HCT116 (cell line): ENCODE measurements around the gene CTNNB1. TPM values are rescaled to one million over a fixed set of nuclear protein-coding genes. Genes with fewer than 3 reads are reported as not detected.

Experiments used
- ATAC-seq: fragments of 200-7000 bp; cut with Tn5 transposase; 2 replicates; pipeline ENCODE4 v1.9.1; 2020; ENCODE audit warnings: mild to moderate bottlenecking, moderate library complexity
- BruUV-seq: library from RNA; stranded (reverse); fragments of 400-500 nt; replicated peaks from 2 replicates; lab custom pipeline; 2021; lab: Mats Ljungman, UMichigan
- CTCF ChIA-PET: fragments of 300-600 bp; sonication (Branson Sonifier 250); formaldehyde crosslinking; loops from one replicate; lab custom pipeline; 2021; ENCODE audit warnings: antibody characterized with exemption; lab: Charles Lee
- POLR2A ChIA-PET: fragments of 300-600, 350-600 bp; sonication (Branson Sonifier 250); formaldehyde crosslinking; loops from one replicate; lab custom pipeline; 2021; ENCODE audit warnings: antibody characterized with exemption; lab: Charles Lee
- RAD21 ChIA-PET, 2 experiments: fragments of 300-600 bp; sonication (Branson Sonifier 250); formaldehyde crosslinking; loops; one replicate each; lab custom pipeline; 2023; ENCODE audit warnings: low total read pairs in 2 of 2; ENCODE audit not compliant: uncharacterized antibody in 2 of 2, unreplicated experiment in 2 of 2, low non-redundant PET in 1 of 2; lab: Charles Lee
- DNase-seq: peaks from one replicate; pipeline ENCODE4 v3.0.0-alpha.2; 2010; ENCODE audit warnings: low read depth, low spot score
- H2AFZ ChIP-seq: fragments of 200-600 bp; shearing (Covaris generic), sonication (generic); 2 replicates; pipeline ENCODE4 v1.6.1; 2017; ENCODE audit warnings: low read depth, mixed run types, mixed read lengths, antibody characterized with exemption, low read length; ENCODE audit not compliant: poor library complexity, severe bottlenecking
- H3K27ac ChIP-seq: 2 replicates; pipeline ENCODE4 v1.5.1; 2012; ENCODE audit warnings: low read depth, low read length
- H3K27me3 ChIP-seq: fragments of 200-600 bp; sonication (generic); 2 replicates; pipeline ENCODE4 v1.6.1; 2016; ENCODE audit warnings: mixed run types, low read length, mixed read lengths; ENCODE audit not compliant: insufficient read depth
- H3K36me3 ChIP-seq, 2 experiments: fragments of 200-500 bp in 1 of 2; fragments of 200-600 bp in 1 of 2; sonication (Bioruptor generic) in 1 of 2; sonication (generic) in 1 of 2; 2 replicates each; pipeline versions ENCODE4 v1.5.1 to v1.6.1; 2014 to 2016; ENCODE audit warnings: low read length in 2 of 2, inconsistent platforms in 1 of 2, mixed read lengths in 1 of 2, mixed run types in 1 of 2; ENCODE audit not compliant: insufficient read depth in 2 of 2, control insufficient read depth in 1 of 2
- H3K4me1 ChIP-seq, 2 experiments: fragments of 200-600 bp in 1 of 2; sonication (generic) in 1 of 2; 2 replicates each; pipeline versions ENCODE4 v1.5.1 to v1.6.1; 2012 to 2017; ENCODE audit warnings: low read length in 2 of 2, inconsistent platforms in 1 of 2, mild to moderate bottlenecking in 1 of 2, mixed read lengths in 1 of 2, mixed run types in 1 of 2, moderate library complexity in 1 of 2; ENCODE audit not compliant: insufficient read depth in 2 of 2, control insufficient read depth in 1 of 2
- H3K4me2 ChIP-seq: fragments of 200-600 bp; sonication (generic); 2 replicates; pipeline ENCODE4 v1.6.1; 2017; ENCODE audit warnings: mixed run types, low read length, mixed read lengths
- H3K4me3 ChIP-seq, 2 experiments: fragments of 200-600 bp in 1 of 2; sonication (generic) in 1 of 2; replicated peaks in 1 of 2; 2 replicates each; pipeline ENCODE4 v1.5.1; 2011 to 2016; ENCODE audit warnings: low read length in 2 of 2, control low read depth in 1 of 2, low read depth in 1 of 2, mild to moderate bottlenecking in 1 of 2, mixed read lengths in 1 of 2, mixed run types in 1 of 2
- H3K79me2 ChIP-seq: fragments of 200-600 bp; sonication (generic); 2 replicates; pipeline ENCODE4 v1.6.1; 2017; ENCODE audit warnings: mild to moderate bottlenecking, mixed run types, low read length, moderate library complexity, mixed read lengths; ENCODE audit not compliant: insufficient read depth
- H3K9ac ChIP-seq: fragments of 200-600 bp; sonication (generic); 2 replicates; pipeline ENCODE4 v1.6.1; 2016; ENCODE audit warnings: low read length, mixed read lengths
- H3K9me2 ChIP-seq: fragments of 200-600 bp; sonication (generic), shearing (Covaris generic); 2 replicates; pipeline ENCODE4 v1.6.1; 2017; ENCODE audit warnings: mixed run types, mild to moderate bottlenecking, moderate library complexity; ENCODE audit not compliant: insufficient read depth
- H3K9me3 ChIP-seq, 2 experiments: fragments of 200-500 bp in 1 of 2; fragments of 200-600 bp in 1 of 2; sonication (Bioruptor generic) in 1 of 2; sonication (generic) in 1 of 2; 2 replicates each; pipeline ENCODE4 v1.6.1; 2014 to 2017; ENCODE audit warnings: low read length in 2 of 2, mixed read lengths in 2 of 2, inconsistent platforms in 1 of 2, low read depth in 1 of 2, mild to moderate bottlenecking in 1 of 2, mixed run types in 1 of 2, moderate library complexity in 1 of 2; ENCODE audit not compliant: control insufficient read depth in 1 of 2, insufficient read depth in 1 of 2
- H4K20me1 ChIP-seq: fragments of 200-600 bp; sonication (generic), shearing (Covaris generic); 2 replicates; pipeline ENCODE4 v1.6.1; 2017; ENCODE audit warnings: mixed run types, mild to moderate bottlenecking, moderate library complexity; ENCODE audit not compliant: insufficient read depth
- CBX3 ChIP-seq: IDR thresholded peaks from 2 replicates; pipeline ENCODE4 v1.6.1; 2012; ENCODE audit warnings: low read depth
- CEBPB ChIP-seq: IDR thresholded peaks from 2 replicates; pipeline ENCODE4 v1.6.1; 2012; ENCODE audit warnings: low read depth
- EGR1 ChIP-seq: IDR thresholded peaks from 2 replicates; pipeline ENCODE4 v1.6.1; 2012; ENCODE audit warnings: low read depth
- ELF1 ChIP-seq: IDR thresholded peaks from 2 replicates; pipeline ENCODE4 v1.6.1; 2012; ENCODE audit warnings: low read depth, borderline replicate concordance
- EZH2 ChIP-seq: fragments of 200-600 bp; sonication (generic); IDR thresholded peaks from 2 replicates; pipeline ENCODE4 v1.6.1; 2017; ENCODE audit warnings: antibody characterized with exemption, mixed run types
- FOSL1 ChIP-seq: IDR thresholded peaks from 2 replicates; pipeline ENCODE4 v1.6.1; 2012; ENCODE audit warnings: low read depth
- JUND ChIP-seq: IDR thresholded peaks from 2 replicates; pipeline ENCODE4 v1.6.1; 2012
- POLR2A ChIP-seq: IDR thresholded peaks from 2 replicates; pipeline ENCODE4 v1.7.0; 2011; ENCODE audit warnings: borderline replicate concordance; ENCODE audit not compliant: insufficient read depth, insufficient read length; ENCODE audit errors: extremely low read depth
- POLR2AphosphoS5 ChIP-seq: IDR thresholded peaks from 2 replicates; pipeline ENCODE4 v1.6.1; 2011; ENCODE audit warnings: mild to moderate bottlenecking, low read depth, low read length, moderate library complexity
- RAD21 ChIP-seq: IDR thresholded peaks from 2 replicates; pipeline ENCODE4 v1.6.1; 2012; ENCODE audit warnings: low read depth, mild to moderate bottlenecking
- SIN3A ChIP-seq: IDR thresholded peaks from 2 replicates; pipeline ENCODE4 v1.6.1; 2012; ENCODE audit warnings: low read depth
- SP1 ChIP-seq: IDR thresholded peaks from 2 replicates; pipeline ENCODE4 v1.6.1; 2012; ENCODE audit warnings: low read depth
- TCF7L2 ChIP-seq: IDR thresholded peaks from 2 replicates; pipeline ENCODE4 v1.7.0; 2011; ENCODE audit warnings: borderline replicate concordance, inconsistent platforms; ENCODE audit not compliant: insufficient read depth, insufficient read length; ENCODE audit errors: extremely low read depth
- YY1 ChIP-seq: IDR thresholded peaks from 2 replicates; pipeline ENCODE4 v1.6.1; 2011; ENCODE audit warnings: low read length, low read depth, moderate library complexity, mild to moderate bottlenecking; ENCODE audit not compliant: insufficient replicate concordance; ENCODE audit errors: extremely low read depth
- ZFX ChIP-seq: fragments of 450-650 bp; IDR thresholded peaks from 2 replicates; pipeline ENCODE4 v1.6.1; 2017
- ZNF274 ChIP-seq: fragments of 200-500 bp; sonication (Bioruptor generic); IDR thresholded peaks from 2 replicates; pipeline ENCODE4 v1.6.1; 2014; ENCODE audit warnings: mild to moderate bottlenecking, low read depth, low read length, inconsistent platforms
- intact Hi-C: fragments of 100-400 bp; cut with micrococcal nuclease; formaldehyde crosslinking; loops from 2 replicates; pipeline ENCODE4 v1.10.0; 2022
- total RNA-seq: library from RNA; stranded (reverse); gene quantifications from one replicate; pipeline ENCODE4 v1.2.1, GENCODE V29; 2021; ENCODE audit not compliant: unreplicated experiment
- TF ChIP-seq, protein P1 (sequence below): IDR thresholded peaks from 2 replicates; pipeline ENCODE4 v1.6.1; 2011; ENCODE audit warnings: mild to moderate bottlenecking, low read length, moderate library complexity; ENCODE audit not compliant: insufficient replicate concordance; ENCODE audit errors: extremely low read depth
- TF ChIP-seq, protein P2 (sequence below): IDR thresholded peaks from 2 replicates; pipeline ENCODE4 v1.6.1; 2012
- TF ChIP-seq, protein P3 (sequence below): IDR thresholded peaks from 2 replicates; pipeline ENCODE4 v1.6.1; 2012; ENCODE audit warnings: low read depth

Gene CTNNB1
- total RNA-seq, 1 experiment from 2014 or later, result 265 TPM

DNA sequence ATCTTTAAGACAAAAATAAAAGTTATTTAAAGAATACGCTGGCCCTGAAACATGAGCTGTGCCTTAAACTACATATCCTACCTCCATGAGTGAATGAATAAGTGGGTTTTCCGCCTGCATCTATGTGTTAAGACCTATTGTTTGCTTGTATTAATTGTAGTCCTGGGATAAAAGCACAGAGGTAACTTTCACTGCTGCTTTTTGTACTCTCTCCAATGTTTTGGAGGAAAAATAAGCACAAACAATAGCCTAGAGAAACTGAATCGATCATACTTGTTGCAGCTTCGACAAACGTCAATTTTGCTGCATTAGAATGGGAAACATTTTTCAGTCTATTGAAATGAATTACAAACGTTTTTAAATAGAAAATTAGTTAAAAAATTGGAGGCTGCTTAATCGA, 1.3 kb upstream of the CTNNB1 start:
- intact Hi-C loops, result no loop called here
- BruUV-seq, result no TSS peak

More for the DNA sequence above, 1.3 kb upstream of the CTNNB1 start:
- H3K4me3 ChIP-seq, result no peak overlapping the region
- peaks cover 19 to 32% of the 10 kb centered on the region in 2 experiments for H3K4me1 ChIP-seq
- TF ChIP-seq, protein P1, sequence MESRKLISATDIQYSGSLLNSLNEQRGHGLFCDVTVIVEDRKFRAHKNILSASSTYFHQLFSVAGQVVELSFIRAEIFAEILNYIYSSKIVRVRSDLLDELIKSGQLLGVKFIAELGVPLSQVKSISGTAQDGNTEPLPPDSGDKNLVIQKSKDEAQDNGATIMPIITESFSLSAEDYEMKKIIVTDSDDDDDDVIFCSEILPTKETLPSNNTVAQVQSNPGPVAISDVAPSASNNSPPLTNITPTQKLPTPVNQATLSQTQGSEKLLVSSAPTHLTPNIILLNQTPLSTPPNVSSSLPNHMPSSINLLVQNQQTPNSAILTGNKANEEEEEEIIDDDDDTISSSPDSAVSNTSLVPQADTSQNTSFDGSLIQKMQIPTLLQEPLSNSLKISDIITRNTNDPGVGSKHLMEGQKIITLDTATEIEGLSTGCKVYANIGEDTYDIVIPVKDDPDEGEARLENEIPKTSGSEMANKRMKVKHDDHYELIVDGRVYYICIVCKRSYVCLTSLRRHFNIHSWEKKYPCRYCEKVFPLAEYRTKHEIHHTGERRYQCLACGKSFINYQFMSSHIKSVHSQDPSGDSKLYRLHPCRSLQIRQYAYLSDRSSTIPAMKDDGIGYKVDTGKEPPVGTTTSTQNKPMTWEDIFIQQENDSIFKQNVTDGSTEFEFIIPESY, result no peak
- TF ChIP-seq JUND, result no peak
- TF ChIP-seq, protein P2, sequence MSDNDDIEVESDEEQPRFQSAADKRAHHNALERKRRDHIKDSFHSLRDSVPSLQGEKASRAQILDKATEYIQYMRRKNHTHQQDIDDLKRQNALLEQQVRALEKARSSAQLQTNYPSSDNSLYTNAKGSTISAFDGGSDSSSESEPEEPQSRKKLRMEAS, result no peak
- TF ChIP-seq RAD21, result no peak
- no peak for TF ChIP-seq EZH2
- no peak for TF ChIP-seq EGR1
- TF ChIP-seq SIN3A, result no peak
- no peak for TF ChIP-seq YY1
- TF ChIP-seq FOSL1, result no peak
- no peak for TF ChIP-seq CBX3
- TF ChIP-seq SP1, result no peak
- no peak for TF ChIP-seq ELF1
- TF ChIP-seq, protein P3, sequence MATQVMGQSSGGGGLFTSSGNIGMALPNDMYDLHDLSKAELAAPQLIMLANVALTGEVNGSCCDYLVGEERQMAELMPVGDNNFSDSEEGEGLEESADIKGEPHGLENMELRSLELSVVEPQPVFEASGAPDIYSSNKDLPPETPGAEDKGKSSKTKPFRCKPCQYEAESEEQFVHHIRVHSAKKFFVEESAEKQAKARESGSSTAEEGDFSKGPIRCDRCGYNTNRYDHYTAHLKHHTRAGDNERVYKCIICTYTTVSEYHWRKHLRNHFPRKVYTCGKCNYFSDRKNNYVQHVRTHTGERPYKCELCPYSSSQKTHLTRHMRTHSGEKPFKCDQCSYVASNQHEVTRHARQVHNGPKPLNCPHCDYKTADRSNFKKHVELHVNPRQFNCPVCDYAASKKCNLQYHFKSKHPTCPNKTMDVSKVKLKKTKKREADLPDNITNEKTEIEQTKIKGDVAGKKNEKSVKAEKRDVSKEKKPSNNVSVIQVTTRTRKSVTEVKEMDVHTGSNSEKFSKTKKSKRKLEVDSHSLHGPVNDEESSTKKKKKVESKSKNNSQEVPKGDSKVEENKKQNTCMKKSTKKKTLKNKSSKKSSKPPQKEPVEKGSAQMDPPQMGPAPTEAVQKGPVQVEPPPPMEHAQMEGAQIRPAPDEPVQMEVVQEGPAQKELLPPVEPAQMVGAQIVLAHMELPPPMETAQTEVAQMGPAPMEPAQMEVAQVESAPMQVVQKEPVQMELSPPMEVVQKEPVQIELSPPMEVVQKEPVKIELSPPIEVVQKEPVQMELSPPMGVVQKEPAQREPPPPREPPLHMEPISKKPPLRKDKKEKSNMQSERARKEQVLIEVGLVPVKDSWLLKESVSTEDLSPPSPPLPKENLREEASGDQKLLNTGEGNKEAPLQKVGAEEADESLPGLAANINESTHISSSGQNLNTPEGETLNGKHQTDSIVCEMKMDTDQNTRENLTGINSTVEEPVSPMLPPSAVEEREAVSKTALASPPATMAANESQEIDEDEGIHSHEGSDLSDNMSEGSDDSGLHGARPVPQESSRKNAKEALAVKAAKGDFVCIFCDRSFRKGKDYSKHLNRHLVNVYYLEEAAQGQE, result no peak
- TF ChIP-seq POLR2A, result no peak
- TF ChIP-seq TCF7L2, result no peak
- no peak for TF ChIP-seq ZNF274
- TF ChIP-seq POLR2AphosphoS5, result no peak
- no peak for TF ChIP-seq ZFX
- TF ChIP-seq CEBPB, result no peak
- no peaks in the 10 kb centered on the region for H3K9me2 ChIP-seq
- peaks cover 21% of the 10 kb centered on the region; the same call in 1 of the 2 replicates for H4K20me1 ChIP-seq
- ChIA-PET RAD21 (no interaction called here), POLR2A (interaction anchor here (1.3 to 1.8 kb wide), 2 partner anchors 9 to 22 kb away, joined by 3 to 7 read pairs; no protein-coding TSS in a partner anchor), CTCF (no interaction called here)
- peaks cover 9% of the 10 kb centered on the region; the same call in 1 of the 2 replicates for H3K27me3 ChIP-seq
- peaks cover 36% of the 10 kb centered on the region for H3K79me2 ChIP-seq
- DNase-seq (no peak), ATAC-seq (no peak)
- H3K9me3 ChIP-seq, result no peaks in the 10 kb centered on the region
- H3K4me2 ChIP-seq, result no peak overlapping the region
- H2AFZ ChIP-seq, result no peak overlapping the region
- H3K27ac ChIP-seq, result no peak overlapping the region
- H3K36me3 ChIP-seq, result no peaks in the 10 kb centered on the region
- H3K9ac ChIP-seq, result no peak overlapping the region
